ENCODE data around the gene TBC1D9B. TPM values are rescaled to one million over a fixed set of nuclear protein-coding genes. Genes with fewer than 3 reads are reported as not detected.

The TBC1D9B gene
- total and polyA plus RNA-seq, 8 donors: 42.1 to 87.2 (median 54.9) TPM

DNA sequence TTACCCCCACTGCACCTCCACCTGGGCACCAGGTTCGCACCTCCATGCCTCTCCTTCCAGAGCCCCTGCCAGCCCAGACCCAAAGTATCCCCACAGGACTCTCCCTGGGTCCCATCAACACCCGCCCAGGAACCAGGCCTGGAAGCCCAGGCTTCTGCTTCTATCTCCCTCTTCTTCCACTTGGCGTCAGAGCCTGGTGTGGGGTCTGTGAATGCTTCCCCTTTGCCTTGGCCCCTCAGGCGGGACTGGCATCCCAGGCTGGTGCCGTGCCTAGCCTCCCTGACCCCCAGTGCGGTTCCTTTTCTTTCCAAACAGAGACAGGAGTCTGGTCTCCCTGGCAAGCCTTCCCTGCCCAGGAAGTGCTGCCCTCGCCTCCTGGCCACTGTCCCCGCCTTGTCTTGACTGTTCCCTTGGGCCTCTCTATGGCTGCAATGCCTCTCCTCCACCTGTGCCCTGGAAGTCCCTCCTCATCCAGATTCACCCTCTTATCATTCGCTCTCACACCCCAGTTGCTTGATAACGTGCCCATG is 7.8 kb upstream of the TBC1D9B start:
- intact Hi-C loops (cut with DNase I): loop anchor here in 1 of 3 donors (10.0 kb wide), 1 partner anchor 111 kb away; the partner anchor contains the start of gene MGAT4B
- ATAC-seq: no peak
- WGBS, 2 donors: 87 to 92% methylated on average over 10 of the region's 10 CpGs
- Histone ChIP-seq H3K36me3 (no peaks in the 10 kb centered on the region), H3K27me3 (no peaks in the 10 kb centered on the region), H3K9me3 (no peaks in the 10 kb centered on the region), H3K4me3 (no peak overlapping the region), H3K4me1 (no peaks in the 10 kb centered on the region), H3K27ac (no peak overlapping the region)
- FAIRE-seq: no peak
- TF ChIP-seq, protein P1, sequence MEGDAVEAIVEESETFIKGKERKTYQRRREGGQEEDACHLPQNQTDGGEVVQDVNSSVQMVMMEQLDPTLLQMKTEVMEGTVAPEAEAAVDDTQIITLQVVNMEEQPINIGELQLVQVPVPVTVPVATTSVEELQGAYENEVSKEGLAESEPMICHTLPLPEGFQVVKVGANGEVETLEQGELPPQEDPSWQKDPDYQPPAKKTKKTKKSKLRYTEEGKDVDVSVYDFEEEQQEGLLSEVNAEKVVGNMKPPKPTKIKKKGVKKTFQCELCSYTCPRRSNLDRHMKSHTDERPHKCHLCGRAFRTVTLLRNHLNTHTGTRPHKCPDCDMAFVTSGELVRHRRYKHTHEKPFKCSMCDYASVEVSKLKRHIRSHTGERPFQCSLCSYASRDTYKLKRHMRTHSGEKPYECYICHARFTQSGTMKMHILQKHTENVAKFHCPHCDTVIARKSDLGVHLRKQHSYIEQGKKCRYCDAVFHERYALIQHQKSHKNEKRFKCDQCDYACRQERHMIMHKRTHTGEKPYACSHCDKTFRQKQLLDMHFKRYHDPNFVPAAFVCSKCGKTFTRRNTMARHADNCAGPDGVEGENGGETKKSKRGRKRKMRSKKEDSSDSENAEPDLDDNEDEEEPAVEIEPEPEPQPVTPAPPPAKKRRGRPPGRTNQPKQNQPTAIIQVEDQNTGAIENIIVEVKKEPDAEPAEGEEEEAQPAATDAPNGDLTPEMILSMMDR (IDR thresholded peaks at IDR 0.05): no peak
- DNase-seq: no peak

GRCh38 chr5:179914032-179914755 is 6.5 kb upstream of the TBC1D9B start:
- 69 to 71% methylated on average over 8 of the region's 8 CpGs for WGBS, 2 donors
- H3K27ac ChIP-seq: no peak overlapping the region

DNA sequence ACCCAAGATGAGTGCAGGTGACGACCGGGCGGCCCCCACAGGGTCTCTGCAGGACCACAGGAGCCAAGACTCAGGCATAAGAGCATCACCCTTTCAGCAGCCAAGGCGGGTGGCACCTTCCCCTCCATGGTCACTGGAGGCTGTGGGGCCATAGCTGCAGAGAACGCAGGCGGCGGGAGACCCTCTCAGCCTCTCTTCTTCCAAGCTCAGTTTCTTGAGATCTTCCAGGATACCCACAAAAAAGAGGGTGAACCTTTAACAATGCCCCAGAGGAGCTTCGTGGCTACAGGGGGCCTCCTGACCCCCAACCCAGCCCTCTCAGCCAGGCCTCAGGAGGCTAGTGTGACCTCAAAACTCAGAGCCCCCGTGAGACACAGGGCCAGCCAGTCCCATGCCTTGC is 5.8 kb upstream of the TBC1D9B start:
- WGBS, 2 donors: 86 to 95% methylated on average over 9 of the region's 9 CpGs
- intact Hi-C loops (cut with DNase I): loop anchor here in 1 of 3 donors (10.0 kb wide), 1 partner anchor 109 kb away; the partner anchor contains the start of gene MGAT4B
- DNase-seq: no peak

More at GRCh38 chr5:179914032-179914755, 6.5 kb upstream of the TBC1D9B start:
- Histone ChIP-seq H3K4me1 (no peaks in the 10 kb centered on the region), H3K27me3 (no peaks in the 10 kb centered on the region), H3K9me3 (no peaks in the 10 kb centered on the region), H3K36me3 (no peaks in the 10 kb centered on the region), H3K4me3 (no peak overlapping the region)
- FAIRE-seq (no peak), ATAC-seq (peak in 3 of 4 donors; percentile 51 to 78 (median 67)), DNase-seq (no peak)
- intact Hi-C loops (cut with DNase I): loop anchor here in 1 of 3 donors (10.0 kb wide), 1 partner anchor 109 kb away; the partner anchor contains the start of gene MGAT4B
- TF ChIP-seq, protein P1 (IDR thresholded peaks at IDR 0.05): no peak

GRCh38 chr5:179912951-179913350 is 5.3 kb upstream of the TBC1D9B start:
- ATAC-seq: peak in 1 of 4 donors; percentile 40
- no peak for DNase-seq
- WGBS, 2 donors: 87 to 92% methylated on average over 19 of the region's 19 CpGs

More for the DNA sequence above, 5.8 kb upstream of the TBC1D9B start:
- ATAC-seq: no peak
- no peak for FAIRE-seq
- Histone ChIP-seq H3K36me3 (no peaks in the 10 kb centered on the region), H3K9me3 (no peaks in the 10 kb centered on the region), H3K4me3 (no peak overlapping the region), H3K4me1 (peaks cover 0 to under 1% (median 0%) of the 10 kb centered on the region in 3 donors), H3K27ac (no peak overlapping the region), H3K27me3 (no peaks in the 10 kb centered on the region)
- TF ChIP-seq, protein P1 (IDR thresholded peaks at IDR 0.05): no peak

More at GRCh38 chr5:179912951-179913350, 5.3 kb upstream of the TBC1D9B start:
- Histone ChIP-seq H3K4me3 (no peak overlapping the region), H3K27me3 (no peaks in the 10 kb centered on the region), H3K9me3 (no peaks in the 10 kb centered on the region), H3K36me3 (no peaks in the 10 kb centered on the region), H3K27ac (no peak overlapping the region), H3K4me1 (peaks cover 0 to 5% (median 0%) of the 10 kb centered on the region in 3 donors)
- TF ChIP-seq, protein P1 (IDR thresholded peaks at IDR 0.05): no peak
- FAIRE-seq: no peak
- intact Hi-C loops (cut with DNase I): loop anchor here in 1 of 3 donors (10.0 kb wide), 1 partner anchor 108 kb away; the partner anchor contains the start of gene MGAT4B

All from pancreas (tissue), 10 donors.